Measurements from ENCODE around the gene MYO1G.

MYO1G gene

DNA sequence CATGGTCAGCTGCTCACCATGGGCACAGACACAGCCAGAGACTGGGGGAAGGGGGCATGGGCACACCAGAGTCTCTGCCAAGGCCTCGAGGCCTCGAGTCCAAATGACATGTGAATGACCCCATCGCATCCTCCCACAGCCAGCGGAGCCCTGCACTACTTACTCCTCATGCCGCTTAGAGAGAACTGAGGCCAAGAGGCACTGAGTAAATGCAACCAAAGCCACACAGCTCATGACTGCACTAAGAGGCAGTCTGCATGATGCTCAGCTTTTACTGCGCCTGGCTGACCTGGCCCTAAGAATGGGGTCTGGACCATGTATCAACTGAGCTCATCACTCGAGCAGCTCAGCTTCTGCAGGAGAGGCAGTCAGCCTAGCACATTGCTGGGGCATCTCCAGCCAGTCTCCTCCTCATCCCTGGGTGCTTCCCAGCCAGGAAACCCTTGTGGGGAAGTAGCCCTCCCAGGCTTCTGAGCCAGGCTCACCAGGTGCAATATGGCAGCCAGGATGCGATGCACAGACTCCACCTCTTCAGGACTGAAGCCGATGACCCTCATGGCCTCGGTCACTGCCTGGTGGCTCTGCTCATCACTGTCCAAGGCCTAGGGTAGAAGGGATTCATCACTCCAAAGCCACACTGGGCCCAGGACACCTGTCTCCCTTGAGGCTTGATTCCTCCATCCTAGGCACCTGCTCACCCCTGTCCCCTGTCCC lies 7.5 kb downstream of the MYO1G start:
- no peak for DNase-seq (ENCODE audit: low spot score)
- in situ Hi-C loops (cut with MboI; ENCODE audit: low pct_unique_long_range_greater_than_20kb, low sequenced_read_pairs, unreplicated experiment) = no loop called here
- no peak for TF ChIP-seq CTCF (IDR thresholded peaks at IDR 0.05; ENCODE audit: extremely low read depth, insufficient read depth, missing control alignments)

DNA sequence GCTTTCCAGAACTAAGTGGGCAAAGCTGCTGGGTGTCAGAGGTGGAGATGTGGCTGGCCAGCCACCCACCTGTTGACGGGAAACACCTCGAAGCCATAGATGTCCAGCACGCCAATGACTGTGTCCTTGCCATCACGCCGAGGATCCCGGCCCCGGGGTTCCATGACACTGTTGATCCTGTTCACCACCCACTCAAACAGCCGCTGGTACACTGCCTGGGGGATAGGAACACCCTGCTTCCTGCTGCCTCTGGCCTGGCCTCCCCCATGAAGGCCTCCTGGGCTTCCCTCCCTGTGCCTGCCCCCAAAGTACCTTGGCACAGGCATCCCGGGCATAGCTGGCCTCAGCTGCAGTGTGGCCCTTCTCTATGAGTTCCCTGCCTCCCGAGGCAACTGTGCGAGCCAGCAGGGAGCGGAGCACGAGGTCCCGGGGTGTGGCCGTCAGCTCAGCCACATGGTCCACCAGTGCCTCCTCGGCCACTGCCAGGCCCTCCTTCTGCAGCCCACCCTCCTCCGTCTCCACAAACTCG lies 8.2 kb downstream of the MYO1G start:
- no peak for TF ChIP-seq CTCF (IDR thresholded peaks at IDR 0.05; ENCODE audit: extremely low read depth, insufficient read depth, missing control alignments)
- DNase-seq (ENCODE audit: low spot score) = no peak
- in situ Hi-C loops (cut with MboI; ENCODE audit: low pct_unique_long_range_greater_than_20kb, low sequenced_read_pairs, unreplicated experiment) = no loop called here

DNA sequence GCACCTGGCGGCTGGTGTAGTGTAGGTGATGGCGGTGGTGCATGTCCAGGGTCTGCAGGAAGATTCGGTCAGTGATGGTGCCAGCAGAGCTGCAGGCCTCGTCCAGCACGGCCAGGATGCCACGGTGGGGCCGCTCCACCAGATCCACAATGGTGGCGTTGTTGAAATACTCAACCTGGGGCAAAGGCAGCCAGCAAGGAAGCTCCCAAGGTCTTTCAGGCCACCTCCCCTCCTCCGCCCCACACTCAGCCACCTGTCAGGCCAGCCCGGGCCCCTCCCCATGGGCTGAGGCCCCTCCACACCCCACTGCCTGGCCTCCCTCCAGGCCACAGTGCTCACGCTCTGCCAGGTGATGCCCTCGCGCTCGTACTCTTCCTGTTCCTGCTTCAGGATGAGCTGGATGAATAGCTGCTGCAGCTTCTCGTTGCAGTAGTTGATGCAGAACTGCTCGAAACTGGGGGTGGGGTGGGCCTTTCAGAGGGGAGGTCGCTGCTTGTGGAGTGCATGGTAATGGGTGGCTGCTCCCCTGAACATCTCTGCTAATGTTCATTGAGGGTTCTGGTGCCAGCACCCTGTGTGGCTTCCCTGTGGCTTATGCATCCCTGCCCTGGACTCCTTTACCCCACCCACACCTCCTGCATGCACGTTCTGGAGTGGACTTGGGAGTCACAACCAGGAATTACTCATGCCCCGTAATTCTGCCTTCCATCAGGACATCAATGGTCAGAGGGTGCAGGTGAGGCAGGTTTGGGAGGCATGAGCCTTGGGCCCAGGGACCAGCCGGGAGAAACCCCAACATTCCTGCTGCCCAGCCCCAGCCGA lies 8.9 kb downstream of the MYO1G start:
- in situ Hi-C loops (cut with MboI; ENCODE audit: low pct_unique_long_range_greater_than_20kb, low sequenced_read_pairs, unreplicated experiment) = no loop called here
- DNase-seq (ENCODE audit: low spot score) = no peak
- no peak for TF ChIP-seq CTCF (IDR thresholded peaks at IDR 0.05; ENCODE audit: extremely low read depth, insufficient read depth, missing control alignments)

- no peak for DNase-seq (ENCODE audit: low spot score)
- TF ChIP-seq CTCF (IDR thresholded peaks at IDR 0.05; ENCODE audit: extremely low read depth, insufficient read depth, missing control alignments) = no peak
- in situ Hi-C loops (cut with MboI; ENCODE audit: low pct_unique_long_range_greater_than_20kb, low sequenced_read_pairs, unreplicated experiment) = no loop called here
These were observed 9.6 kb downstream of the MYO1G start for GRCh38 chr7:44969049-44969700.

- DNase-seq (ENCODE audit: low spot score) = no peak
- in situ Hi-C loops (cut with MboI; ENCODE audit: low pct_unique_long_range_greater_than_20kb, low sequenced_read_pairs, unreplicated experiment) = no loop called here
- TF ChIP-seq CTCF (IDR thresholded peaks at IDR 0.05; ENCODE audit: extremely low read depth, insufficient read depth, missing control alignments) = no peak
These were observed 11.0 kb downstream of the MYO1G start for GRCh38 chr7:44967571-44968446.
